ENCODE results near the gene PRR29.

The PRR29 gene

DNA sequence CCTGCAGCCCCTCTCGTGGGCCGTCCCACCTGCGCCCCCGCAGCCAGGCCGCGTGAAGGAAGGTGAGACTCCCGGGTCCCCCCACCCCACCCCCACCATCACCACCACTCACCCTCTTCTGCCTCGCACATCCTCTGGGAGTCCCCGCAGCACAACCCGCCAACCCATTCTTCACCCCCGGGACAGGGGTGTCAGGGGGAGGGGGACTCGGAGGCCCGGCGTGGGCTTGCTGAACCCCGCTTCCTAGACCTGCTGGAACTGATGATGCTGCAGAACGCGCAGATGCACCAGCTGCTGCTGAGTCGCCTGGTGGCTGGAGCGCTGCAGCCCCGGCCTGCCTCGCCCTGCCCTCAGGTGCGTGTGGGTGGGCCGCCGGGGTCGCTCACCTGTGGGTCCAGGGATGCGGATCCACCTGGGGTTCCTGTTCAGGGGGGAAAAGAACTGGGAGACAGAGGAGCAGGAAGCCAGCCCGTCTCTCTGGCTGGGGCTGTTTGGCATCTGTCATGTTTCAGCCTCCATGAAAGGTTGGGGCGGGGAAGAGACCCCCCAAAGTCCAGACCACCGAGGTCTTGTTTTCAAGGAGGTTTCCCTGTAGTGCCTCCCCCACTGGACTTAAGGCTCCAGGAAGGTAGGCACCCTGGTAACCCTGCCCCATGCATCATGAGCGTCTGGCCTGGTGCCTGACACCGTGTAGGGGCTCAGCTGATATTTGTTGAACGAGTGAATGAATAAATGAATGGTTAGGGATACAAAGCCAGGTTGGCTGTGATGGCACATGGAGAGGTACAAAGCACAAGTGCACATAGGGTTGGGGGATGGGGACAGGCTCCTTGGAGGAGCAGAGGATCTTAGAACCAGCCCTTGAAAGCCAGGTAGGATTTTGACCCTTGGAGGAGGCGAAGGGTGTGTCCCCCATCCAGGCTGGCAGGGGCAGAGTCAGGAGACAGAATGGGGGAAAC lies 849 bp downstream of the PRR29 start:
- H3K79me2 ChIP-seq (ENCODE audit: insufficient read depth, low read length): no peaks in the 10 kb centered on the region
- H3K9me2 ChIP-seq (replicated peaks; ENCODE audit: insufficient read depth, low read length): no peaks in the 10 kb centered on the region
- no peak overlapping the region for H3K4me3 ChIP-seq (ENCODE audit: insufficient read depth, low read length, poor library complexity, severe bottlenecking)
- no peaks in the 10 kb centered on the region for H3K36me3 ChIP-seq (ENCODE audit: low read length)
- H3K27ac ChIP-seq (ENCODE audit: low read depth, low read length): no peak overlapping the region
- no peaks in the 10 kb centered on the region for H3K9me3 ChIP-seq (ENCODE audit: insufficient read depth, low read length)
- TF ChIP-seq, protein P1, sequence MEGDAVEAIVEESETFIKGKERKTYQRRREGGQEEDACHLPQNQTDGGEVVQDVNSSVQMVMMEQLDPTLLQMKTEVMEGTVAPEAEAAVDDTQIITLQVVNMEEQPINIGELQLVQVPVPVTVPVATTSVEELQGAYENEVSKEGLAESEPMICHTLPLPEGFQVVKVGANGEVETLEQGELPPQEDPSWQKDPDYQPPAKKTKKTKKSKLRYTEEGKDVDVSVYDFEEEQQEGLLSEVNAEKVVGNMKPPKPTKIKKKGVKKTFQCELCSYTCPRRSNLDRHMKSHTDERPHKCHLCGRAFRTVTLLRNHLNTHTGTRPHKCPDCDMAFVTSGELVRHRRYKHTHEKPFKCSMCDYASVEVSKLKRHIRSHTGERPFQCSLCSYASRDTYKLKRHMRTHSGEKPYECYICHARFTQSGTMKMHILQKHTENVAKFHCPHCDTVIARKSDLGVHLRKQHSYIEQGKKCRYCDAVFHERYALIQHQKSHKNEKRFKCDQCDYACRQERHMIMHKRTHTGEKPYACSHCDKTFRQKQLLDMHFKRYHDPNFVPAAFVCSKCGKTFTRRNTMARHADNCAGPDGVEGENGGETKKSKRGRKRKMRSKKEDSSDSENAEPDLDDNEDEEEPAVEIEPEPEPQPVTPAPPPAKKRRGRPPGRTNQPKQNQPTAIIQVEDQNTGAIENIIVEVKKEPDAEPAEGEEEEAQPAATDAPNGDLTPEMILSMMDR (IDR thresholded peaks at IDR 0.05; ENCODE audit: insufficient read depth, low read length, poor library complexity, severe bottlenecking): no peak
- TF ChIP-seq EZH2phosphoT487 (conservative IDR thresholded peaks at IDR 0.05; ENCODE audit: low read length): no peak
- H3K27me3 ChIP-seq (ENCODE audit: low read length): no peaks in the 10 kb centered on the region
- no peak overlapping the region for H2AFZ ChIP-seq (ENCODE audit: low read depth, low read length, severe bottlenecking)
- peak overlapping the region; percentile 22; the same call in 1 of the 2 replicates for H3K9ac ChIP-seq (ENCODE audit: low read length)
- no peaks in the 10 kb centered on the region for H4K20me1 ChIP-seq (ENCODE audit: low read depth, low read length)
- H3F3A ChIP-seq (ENCODE audit: insufficient read depth): no peaks in the 10 kb centered on the region
- peak overlapping the region; percentile 44 for H3K4me2 ChIP-seq (ENCODE audit: low read depth, low read length, poor library complexity, severe bottlenecking)

DNA sequence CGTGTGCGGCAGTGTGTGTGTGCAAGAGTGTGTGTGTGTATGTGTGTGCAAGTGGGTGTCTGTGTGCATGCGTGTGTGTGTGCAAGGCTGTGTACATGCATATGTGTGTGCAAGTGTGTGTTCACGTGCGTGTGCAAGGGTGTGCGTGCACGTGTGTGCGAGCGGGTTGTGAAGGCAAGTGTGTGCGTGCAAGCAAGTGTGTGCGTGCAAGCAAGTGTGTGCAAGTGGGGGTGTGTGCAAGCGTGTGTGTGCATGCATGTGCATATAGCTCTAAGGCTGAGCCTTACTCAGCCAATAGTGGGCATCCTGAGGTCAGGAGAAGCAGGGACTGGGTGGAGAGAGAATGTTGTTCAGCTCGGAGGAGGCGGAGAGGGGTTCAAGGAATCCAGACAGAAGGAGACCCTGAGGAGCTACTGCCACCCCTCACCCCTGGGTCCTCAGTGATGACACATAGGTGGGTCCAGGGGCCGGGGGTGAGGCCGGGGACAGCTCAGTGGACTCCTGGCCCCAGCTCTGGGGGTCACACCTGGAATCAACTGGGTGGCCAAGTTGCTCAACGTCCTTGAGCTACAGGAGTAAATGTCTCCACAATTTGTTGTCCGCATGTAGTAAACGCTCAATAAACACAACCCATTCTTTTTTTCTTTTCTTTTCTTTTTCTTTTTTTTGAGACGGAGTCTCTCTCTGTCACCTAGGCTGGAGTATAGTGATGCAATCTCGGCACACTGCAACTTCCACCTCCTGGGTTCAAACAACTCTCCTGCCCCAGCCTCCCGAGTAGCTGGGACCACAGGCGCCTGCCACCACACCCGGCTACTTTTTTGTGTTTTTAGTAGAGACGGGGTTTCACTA lies 1.8 kb downstream of the PRR29 start:
- no peak for TF ChIP-seq EZH2phosphoT487 (conservative IDR thresholded peaks at IDR 0.05; ENCODE audit: low read length)
- TF ChIP-seq, protein P1 (IDR thresholded peaks at IDR 0.05; ENCODE audit: insufficient read depth, low read length, poor library complexity, severe bottlenecking): no peak
- Histone ChIP-seq H4K20me1 (ENCODE audit: low read depth, low read length) (no peaks in the 10 kb centered on the region), H3F3A (ENCODE audit: insufficient read depth) (no peaks in the 10 kb centered on the region), H3K9me2 (replicated peaks; ENCODE audit: insufficient read depth, low read length) (no peaks in the 10 kb centered on the region), H3K9me3 (ENCODE audit: insufficient read depth, low read length) (no peaks in the 10 kb centered on the region), H3K36me3 (ENCODE audit: low read length) (no peaks in the 10 kb centered on the region), H3K4me3 (ENCODE audit: insufficient read depth, low read length, poor library complexity, severe bottlenecking) (no peak overlapping the region), H3K27ac (ENCODE audit: low read depth, low read length) (no peak overlapping the region), H3K4me2 (ENCODE audit: low read depth, low read length, poor library complexity, severe bottlenecking) (no peak overlapping the region), H3K79me2 (ENCODE audit: insufficient read depth, low read length) (no peaks in the 10 kb centered on the region), H3K27me3 (ENCODE audit: low read length) (no peaks in the 10 kb centered on the region), H3K9ac (ENCODE audit: low read length) (no peak overlapping the region), H2AFZ (ENCODE audit: low read depth, low read length, severe bottlenecking) (no peak overlapping the region)

- no peaks in the 10 kb centered on the region for H3K36me3 ChIP-seq (ENCODE audit: low read length)
- H3K27ac ChIP-seq (ENCODE audit: low read depth, low read length): no peak overlapping the region
- no peaks in the 10 kb centered on the region for H3F3A ChIP-seq (ENCODE audit: insufficient read depth)
- H3K9me2 ChIP-seq (replicated peaks; ENCODE audit: insufficient read depth, low read length): no peaks in the 10 kb centered on the region
- H2AFZ ChIP-seq (ENCODE audit: low read depth, low read length, severe bottlenecking): no peak overlapping the region
- no peak overlapping the region for H3K4me3 ChIP-seq (ENCODE audit: insufficient read depth, low read length, poor library complexity, severe bottlenecking)
- no peaks in the 10 kb centered on the region for H3K9me3 ChIP-seq (ENCODE audit: insufficient read depth, low read length)
- no peaks in the 10 kb centered on the region for H4K20me1 ChIP-seq (ENCODE audit: low read depth, low read length)
- H3K27me3 ChIP-seq (ENCODE audit: low read length): no peaks in the 10 kb centered on the region
- H3K4me2 ChIP-seq (ENCODE audit: low read depth, low read length, poor library complexity, severe bottlenecking): no peak overlapping the region
- TF ChIP-seq, protein P1 (IDR thresholded peaks at IDR 0.05; ENCODE audit: insufficient read depth, low read length, poor library complexity, severe bottlenecking): no peak
- no peak for TF ChIP-seq EZH2phosphoT487 (conservative IDR thresholded peaks at IDR 0.05; ENCODE audit: low read length)
- H3K9ac ChIP-seq (ENCODE audit: low read length): no peak overlapping the region
- no peaks in the 10 kb centered on the region for H3K79me2 ChIP-seq (ENCODE audit: insufficient read depth, low read length)
Measured at GRCh38 chr17:64001091-64001579, 3.0 kb downstream of the PRR29 start.

Measured in SU-DHL-6 (cell line).